ENCODE results near the gene SHC4.
"Not testable (repeated sequence)": the region's sequence is repeated elsewhere in the genome, so short reads cannot be mapped to it uniquely, and the experiment has no call there.

The SHC4 gene, protein sequence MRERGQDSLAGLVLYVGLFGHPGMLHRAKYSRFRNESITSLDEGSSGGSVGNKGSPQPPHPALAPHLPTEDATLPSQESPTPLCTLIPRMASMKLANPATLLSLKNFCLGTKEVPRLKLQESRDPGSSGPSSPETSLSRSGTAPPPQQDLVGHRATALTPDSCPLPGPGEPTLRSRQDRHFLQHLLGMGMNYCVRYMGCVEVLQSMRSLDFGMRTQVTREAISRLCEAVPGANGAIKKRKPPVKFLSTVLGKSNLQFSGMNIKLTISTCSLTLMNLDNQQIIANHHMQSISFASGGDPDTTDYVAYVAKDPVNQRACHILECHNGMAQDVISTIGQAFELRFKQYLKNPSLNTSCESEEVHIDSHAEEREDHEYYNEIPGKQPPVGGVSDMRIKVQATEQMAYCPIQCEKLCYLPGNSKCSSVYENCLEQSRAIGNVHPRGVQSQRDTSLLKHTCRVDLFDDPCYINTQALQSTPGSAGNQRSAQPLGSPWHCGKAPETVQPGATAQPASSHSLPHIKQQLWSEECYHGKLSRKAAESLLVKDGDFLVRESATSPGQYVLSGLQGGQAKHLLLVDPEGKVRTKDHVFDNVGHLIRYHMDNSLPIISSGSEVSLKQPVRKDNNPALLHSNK

DNA sequence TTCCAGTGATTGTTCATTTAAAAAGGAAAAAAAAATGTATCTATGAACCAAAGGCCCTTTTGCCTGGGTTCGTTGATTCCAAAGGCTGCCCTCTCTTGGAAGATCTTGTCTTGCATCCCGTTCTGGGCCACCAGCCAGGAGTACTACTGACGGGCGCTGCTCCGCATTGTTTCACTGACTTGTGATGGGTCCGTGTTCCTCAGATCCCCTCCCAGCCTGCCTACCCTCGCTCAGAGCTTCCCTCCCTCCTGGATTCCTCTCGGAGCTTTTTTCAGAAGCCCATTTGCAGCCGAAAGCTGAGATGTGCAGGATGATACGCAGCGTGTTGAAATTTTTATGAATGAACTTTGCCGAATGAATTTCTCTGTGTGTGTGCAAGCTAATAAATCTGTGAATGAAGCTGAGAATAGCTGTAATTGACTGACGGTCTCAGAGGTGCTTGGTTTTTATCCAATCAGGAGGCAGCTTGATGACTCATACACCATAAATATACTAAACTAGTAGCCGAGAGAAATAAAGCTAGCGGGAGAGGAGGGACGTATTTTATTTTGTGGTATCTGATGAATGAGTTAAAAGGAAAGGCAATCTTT lies at the start of gene SHC4:
Gene SHC4 (minus strand): TSS at position 396 of the 590 bp plus-strand sequence. CDS start 904 bp downstream, outside the sequence.
- no peak for DNase-seq

GRCh38 chr15:48999314-48999713 lies 35.6 kb upstream of the SHC4 start:
- DNase-seq, result no peak

DNA sequence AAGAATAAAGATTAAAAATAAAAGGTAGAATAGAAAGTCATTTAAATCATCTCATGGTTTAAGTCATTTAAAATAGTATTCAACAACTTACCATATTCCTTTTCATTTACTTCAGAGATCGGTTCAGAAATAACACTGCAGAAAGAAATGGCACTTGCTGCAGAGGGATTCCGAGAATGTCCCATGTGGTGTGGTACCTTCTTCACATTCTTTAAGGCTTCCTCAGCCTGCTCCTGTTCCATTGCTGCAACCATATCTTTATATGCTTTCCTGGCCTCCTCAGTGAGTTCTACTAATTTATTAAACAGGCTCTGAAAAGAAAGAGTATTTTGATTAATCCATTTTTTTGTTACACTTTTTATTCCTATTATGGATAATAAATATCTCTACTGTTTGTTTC lies 32.6 kb upstream of the SHC4 start:
- no peak for DNase-seq

DNA sequence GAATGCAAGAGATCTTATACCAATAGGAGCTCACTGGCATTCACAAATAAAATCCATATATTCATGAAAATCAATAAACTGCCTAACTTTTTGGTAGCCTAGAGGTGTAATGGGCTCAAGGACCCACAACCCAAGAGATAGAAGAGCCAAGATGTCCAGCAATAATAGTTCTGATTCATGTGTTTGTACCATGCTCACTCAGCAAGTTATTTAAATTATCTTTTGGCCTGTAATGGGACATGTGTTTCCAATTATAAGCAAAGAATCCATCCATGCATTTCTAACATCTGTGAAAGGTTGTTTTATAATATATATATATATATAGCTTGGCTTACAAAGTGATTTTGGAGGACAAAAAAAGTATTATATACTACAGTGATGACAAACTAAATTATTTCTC lies 29.7 kb upstream of the SHC4 start:
- no peak for DNase-seq

DNA sequence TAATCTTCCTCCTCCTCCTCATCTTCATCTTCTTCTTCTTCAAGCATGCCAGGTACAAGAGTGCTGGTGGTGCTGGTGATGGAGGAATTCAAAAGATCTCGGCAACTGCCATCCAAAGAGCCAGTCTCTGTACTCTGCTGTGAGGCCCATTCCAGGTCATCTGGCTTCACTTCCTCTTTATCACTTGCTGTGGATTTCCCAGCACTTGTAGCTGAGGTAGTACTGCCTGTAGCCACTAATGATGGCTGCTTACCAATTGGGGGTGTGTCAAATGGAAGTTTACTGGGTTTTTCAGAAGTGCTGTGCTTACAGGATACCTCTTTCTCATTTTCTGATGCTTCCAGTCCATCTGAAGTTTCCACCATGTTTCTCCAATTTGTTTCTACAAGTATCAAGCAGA lies 28.8 kb upstream of the SHC4 start:
- no peak for DNase-seq

DNA sequence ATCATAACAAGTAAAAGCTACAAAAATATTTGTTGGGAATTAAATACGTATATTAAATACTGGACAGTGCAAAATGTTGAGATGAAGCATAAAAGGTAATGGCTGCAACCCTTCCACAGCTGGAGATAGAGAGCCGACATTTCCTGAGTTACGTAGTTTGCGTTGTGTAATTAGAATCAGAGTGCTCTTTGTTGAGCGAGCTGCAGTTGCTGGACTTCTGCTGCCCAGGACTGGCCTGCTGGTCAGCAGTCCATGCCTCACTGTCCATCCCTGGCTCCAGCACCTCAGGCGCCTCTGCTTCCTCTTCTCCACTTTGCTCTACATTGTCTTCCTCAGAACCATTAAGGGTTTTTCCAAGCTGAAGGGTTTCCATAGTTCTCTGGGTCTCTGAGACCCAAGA lies 28.4 kb upstream of the SHC4 start:
- no peak for DNase-seq

DNA sequence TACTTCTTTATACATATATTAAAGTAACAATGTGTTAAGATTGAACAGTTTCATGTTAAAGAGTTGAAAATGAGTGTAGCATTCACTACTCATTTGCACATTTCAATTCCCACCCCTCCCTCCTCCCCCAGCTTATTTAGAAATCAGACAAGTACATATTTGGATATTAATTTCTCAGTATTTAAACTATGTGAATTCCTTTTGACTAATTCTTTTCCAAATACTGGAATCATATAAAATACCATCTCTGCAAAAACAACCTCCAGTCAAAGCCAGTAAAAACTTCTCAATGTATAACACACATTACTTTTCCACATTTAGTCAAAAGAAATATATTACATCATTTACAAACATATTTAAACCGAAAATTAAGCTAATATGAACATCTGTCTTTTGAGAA lies 25.5 kb upstream of the SHC4 start:
- no peak for DNase-seq

DNA sequence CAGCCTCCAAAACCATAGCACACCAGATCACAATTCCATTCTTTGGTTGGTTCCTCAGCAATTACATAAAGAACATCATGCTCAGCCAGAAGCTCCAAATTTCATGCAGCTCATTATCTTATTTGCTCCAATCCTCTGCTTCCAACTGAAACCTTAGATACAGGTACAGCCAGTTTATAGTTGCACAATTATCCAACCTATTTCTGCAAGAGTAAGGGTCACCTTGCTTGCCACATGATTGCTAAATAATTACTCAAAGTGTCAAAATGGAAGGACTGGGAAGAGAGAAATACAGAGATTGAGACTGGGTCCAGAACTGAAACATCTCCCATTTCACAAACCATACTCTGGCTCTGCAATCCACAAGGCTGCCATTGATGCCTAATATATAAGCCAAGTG lies 23.4 kb upstream of the SHC4 start:
- DNase-seq, result no peak

GRCh38 chr15:48986240-48986639 lies 22.5 kb upstream of the SHC4 start:
- DNase-seq, result no peak

DNA sequence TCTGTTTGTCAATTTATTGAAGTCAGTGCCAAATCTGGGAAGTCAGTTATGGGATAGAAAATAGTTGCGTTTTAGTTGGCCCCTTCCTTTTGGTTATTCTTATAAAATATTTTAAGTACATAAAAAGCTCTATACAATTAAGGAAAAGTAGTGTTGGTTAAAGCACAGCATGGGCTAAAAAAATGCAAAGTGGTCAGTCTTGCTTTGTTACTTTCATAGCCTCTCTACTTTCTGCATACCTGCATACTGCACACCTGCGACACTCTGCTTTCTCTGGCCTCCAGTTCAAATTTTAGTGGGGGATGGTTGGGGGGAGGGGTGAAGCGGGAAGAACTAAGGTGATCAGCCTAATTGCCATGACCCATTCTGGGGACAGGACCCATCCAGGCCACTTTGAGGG lies 21.8 kb upstream of the SHC4 start:
- no peak for DNase-seq

DNA sequence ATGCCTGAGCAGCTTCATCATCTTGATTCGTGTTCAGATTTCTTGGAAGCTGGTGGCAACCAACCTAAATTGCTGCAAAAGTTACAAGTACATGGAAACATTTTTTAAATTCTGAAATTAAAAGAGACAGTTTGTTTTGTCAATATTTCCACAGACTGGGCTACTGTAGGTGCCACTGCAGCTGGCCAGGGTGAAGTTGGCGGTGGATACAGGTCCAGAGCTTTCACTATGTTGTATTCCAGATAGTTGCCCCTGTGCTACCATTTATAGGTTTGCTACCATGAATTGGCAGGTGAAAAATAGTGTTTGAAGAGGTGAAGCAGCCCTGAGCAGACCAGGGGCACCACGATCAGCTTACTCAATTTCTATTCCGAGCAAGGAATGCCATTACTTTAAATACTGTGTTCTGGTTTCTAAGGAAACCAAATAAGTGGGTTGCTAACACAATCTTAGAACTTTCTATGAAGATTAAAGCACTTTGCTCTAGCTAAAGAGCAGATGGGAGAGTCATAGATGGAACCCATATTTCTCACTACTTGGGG lies 21.2 kb upstream of the SHC4 start:
- DNase-seq, result no peak

DNA sequence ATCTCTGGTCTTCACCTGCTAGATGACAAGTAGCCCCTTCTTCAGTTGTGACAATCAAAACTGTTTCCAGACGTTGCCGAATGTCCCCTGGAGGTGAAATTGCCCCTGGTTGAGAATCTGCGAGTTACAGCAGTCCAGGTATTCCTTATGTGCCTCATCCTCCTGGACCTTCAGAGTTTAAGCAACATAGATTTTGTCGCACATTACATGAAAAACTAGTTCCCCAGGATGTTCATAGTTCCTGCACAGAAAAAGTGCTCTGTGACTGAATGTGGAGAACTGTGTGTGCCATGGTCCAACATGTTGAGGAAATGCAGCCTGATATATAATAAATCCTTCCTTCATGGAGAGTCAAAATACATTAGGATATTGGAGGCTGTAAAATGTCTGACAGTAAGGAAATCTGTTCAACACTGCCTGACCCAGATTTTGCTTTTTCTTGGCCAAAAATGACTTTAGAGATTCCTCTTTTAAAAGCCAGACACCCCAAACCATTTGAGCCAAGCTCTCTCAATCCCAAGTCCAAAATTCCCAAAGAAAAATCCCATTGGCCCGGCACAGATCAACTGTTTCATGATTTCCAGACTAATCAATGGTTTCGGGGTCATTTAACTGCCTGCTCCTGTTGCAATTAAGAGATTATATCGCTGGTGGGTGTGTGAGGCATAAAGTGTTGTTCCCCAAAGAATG lies 20.4 kb upstream of the SHC4 start:
- no peak for DNase-seq

GRCh38 chr15:48983300-48983699 lies 19.6 kb upstream of the SHC4 start:
- DNase-seq, result no peak

DNA sequence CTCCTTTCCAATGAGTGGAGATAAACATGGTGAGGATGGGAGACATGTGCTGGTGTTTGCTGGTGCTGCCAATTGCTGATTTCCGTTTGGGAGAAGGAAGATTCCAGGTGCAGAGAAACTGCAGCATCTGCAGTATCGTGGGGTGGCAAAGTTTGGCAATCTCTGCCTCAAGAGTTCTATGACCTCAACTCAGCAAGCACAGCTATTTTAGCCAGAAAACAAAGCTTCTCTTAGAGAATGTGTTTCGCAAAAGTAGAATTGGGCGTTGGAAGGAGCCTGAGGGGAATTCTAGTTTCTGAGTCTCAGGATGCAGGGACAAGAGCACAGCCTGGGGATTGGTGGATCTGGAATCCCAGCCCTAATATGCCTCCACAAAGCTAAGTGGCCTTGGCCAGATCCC lies 18.2 kb upstream of the SHC4 start:
- no peak for DNase-seq

- no peak for DNase-seq
These were observed 14.9 kb upstream of the SHC4 start for GRCh38 chr15:48978638-48979037.

- DNase-seq, result no peak
These were observed 12.8 kb upstream of the SHC4 start for GRCh38 chr15:48976444-48977088.

DNA sequence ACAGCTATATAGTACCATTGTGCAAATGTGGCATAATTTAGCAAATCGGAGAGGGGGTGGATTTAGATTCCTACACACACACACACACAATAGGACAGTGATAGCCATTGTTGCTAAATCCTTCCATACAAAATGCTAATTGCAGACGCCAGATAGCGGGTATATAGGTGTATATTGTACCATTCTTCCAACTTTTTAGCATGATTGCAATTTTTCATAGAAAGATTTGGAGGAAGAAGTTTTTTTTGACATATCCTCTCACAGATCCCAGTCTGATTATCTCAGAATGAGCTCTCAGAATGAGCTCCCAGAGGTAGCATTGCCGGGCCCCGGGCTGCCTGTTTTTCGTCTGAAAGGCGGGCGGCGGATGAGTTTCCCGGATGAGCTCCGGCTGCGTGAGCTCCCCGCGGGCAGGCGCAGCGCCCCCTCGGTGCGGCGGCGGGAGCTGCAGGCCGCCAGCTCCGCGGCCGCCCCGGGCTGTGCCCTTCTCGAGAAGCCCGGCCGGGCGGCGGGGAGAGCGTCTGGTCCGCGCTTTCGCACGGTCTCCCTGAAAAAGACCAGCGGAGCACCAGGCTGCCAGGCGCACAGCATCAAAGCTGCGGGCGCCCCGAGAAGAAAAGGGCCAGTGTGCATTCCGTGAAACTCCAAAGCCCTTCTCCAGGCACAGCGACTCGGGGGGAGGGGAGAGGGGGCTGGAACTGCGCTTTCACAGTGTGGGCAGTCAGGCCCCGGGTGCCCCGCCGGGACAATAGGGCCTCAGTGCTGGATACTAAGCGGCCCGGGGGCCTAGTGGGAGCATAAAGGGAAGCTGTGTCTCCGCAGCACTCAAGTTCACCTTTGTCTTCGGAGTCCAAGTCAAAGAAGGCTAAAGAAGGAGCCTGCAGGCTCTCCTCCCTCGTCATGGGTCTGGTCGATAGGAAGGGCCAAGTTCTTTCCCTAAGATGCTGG lies 12.0 kb upstream of the SHC4 start:
- DNase-seq, result peak; percentile 64

DNA sequence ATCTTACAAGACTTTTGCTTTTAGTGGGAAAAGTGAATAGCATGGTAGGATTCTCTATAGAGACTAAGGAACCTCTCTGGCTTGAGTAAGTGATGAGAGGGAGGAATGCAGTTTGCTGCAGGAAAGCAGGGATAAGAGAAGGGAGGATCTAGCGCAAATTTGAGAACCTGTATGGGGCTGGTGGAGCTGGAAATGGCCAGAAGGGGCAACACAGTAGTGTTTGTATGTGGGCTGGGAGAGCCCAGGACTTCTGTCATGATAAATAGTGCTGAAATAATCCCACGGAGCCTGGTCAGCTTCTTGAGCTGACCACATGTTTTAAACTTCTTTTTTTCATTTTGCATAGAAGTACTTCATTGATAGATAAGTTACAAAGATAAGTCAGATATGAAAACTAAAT lies 11.2 kb upstream of the SHC4 start:
- no peak for DNase-seq

DNA sequence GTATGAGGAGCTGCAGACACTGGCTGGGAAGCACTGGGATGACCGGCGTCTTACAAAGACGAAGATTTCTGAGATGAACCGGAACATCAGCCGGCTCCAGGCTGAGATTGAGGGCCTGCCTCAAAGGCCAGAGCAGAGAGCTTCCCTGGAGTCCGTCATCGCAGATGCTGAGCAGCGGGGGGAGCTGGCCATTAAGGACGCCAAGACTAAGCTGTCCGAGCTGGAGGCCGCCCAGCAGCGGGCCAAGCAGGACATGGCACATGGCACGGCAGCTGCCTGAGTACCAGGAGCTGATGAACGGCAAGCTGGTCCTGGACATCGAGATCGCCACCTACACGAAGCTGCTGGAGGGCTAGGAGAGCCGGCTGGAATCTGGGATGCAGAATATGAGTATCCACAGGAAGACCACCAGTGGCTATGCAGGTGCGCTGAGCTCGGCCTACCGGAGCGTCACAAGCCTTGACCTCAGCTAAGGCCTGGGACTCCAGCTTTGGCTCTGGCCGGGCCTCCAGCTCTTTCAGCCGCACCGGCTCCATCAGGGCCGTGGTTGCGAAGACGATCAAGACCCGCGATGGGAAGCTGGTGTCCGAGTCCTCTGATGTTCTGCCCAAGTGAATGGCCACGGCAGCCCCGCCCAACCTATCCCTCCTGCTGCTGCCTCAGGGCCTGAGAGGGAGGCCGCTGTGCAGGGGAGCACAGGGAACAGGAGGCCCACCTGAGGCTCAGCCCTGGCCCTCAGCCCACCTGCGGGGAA lies 9.2 kb upstream of the SHC4 start:
- DNase-seq, result no peak

DNA sequence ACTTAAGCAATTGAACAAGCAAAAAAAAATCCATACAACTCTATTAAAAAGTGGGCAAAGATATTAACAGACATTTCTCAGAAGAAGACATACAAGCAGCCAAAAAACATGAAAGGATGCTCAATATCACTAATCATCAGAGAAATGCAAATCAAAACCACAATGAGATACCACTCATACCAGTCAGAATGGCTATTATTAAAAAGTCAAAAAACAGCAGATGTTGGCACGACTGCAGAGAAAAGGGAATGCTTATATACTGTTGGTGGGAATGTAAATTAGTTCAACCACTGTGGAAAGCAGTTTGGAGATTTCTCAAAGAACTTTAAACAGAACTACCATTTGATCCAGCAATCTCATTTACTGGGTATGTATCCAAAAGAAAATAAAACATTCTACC lies 7.2 kb upstream of the SHC4 start:
- not testable (repeated sequence) for DNase-seq

GRCh38 chr15:48968066-48968465 lies 4.3 kb upstream of the SHC4 start:
- no peak for DNase-seq

Data from activated gamma-delta T cell treated with Interleukin-2 at 50 U/mL for 16 hours (primary cell).